NCI-H748 treated with DMSO at 0.1 percent for 48 hours (cell line): ENCODE results near the gene MYOZ3.

Experiments
- DNase-seq: peaks from one replicate; lab custom pipeline; 2025; lab: John Stamatoyannopoulos, UW

MYOZ3 gene

DNA sequence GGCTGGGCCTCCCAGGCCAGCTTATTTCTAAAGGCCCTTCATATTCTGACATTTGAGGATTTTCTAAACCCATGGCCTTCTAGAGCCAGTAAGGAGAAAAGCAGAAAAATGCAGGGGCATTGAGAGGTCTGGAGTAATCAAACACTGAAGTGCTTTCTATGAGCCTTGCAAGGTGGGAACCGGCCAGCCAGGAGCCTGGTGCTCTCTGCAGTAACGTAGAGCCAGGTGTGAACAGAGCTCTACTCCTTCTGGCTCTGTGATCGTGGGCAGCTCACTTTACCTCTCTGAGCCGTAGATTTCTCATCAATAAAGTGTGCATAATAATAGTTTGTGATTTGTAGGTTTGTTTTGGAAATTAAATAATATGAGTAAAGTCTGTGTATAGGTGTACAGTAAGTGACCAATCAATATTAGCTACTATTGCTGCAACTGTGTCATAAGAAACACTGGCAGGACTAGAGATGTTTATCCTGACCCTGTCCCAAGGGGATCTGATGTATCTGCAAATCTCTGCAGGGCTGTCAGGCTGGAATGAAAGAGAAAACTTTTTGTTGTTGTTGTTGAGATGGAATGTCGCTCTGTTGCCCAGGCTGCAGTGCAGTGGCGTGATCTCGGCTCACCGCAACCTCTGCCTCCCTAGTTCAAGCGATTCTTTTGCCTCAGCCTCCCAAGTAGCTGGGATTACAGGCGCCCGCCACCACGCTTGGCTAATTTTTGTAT lies 17.9 kb upstream of the MYOZ3 start:
- no peak for DNase-seq

DNA sequence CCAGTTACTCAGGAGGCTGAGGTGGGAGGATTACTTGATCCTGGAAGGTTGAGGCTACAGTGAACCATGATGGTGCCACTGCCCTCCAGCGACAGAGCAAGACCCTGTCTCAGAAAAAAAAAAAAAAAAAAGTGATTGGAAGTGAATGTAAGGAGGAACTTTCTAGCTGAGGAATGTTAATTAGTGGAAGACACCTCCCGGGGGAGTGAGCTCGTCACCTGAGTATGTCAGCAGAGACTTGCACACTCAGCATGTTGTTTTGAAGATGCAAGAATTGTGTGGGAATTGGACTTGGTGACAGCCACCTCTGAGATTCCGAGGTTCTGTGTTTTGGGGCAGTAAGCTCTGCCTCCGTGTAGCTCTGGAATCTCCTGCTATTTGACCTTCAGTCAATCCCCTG lies 17.0 kb upstream of the MYOZ3 start:
- no peak for DNase-seq

DNA sequence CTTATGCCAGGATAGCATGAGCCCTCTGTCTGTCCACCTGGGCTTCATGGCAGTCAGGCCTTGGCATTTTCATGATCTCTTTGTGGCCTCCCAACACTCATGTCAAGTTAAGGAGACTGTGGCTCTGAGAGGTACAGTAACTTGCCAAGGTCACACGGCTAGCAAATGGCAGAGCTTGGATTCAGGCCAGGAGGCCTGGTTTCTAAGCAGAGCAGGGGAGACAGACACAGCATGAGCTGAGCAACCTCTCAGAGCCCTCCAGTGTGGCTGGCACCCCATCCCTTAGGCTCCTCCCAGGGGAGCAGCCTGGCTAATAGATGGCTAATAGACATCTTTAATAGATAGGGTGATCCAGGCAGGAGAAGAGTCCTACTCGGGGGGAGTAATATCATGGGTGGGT lies 16.5 kb upstream of the MYOZ3 start:
- DNase-seq: no peak

DNA sequence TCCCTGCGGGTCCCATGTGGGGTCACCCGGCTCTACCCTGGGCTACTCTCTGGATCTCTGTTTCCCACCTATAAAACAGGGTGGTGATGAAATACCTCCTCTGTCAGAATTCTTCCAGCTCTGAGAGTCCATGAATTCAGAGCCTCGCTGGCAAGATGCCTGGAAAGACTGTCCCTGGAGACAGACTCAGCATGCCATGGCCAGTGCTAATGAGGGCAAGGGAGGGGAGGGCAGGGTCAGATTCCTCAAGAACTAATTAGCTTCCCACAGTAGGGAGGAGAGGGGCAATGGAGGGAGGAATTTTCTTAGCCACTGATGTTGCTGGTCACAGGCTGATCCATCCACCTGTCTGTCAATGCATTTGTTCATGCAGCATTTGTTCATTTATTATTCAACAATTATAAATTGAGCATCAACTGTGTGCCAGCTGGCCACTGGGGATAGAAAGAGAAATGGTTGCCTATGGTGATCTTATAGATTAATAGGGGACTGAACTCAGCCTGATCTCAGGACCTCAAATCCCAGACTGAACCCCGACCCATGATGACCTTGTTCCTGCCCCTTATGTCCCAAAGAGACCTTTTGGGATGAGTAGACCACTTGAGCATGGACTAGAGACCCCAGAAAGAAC lies 15.9 kb upstream of the MYOZ3 start:
- no peak for DNase-seq

DNA sequence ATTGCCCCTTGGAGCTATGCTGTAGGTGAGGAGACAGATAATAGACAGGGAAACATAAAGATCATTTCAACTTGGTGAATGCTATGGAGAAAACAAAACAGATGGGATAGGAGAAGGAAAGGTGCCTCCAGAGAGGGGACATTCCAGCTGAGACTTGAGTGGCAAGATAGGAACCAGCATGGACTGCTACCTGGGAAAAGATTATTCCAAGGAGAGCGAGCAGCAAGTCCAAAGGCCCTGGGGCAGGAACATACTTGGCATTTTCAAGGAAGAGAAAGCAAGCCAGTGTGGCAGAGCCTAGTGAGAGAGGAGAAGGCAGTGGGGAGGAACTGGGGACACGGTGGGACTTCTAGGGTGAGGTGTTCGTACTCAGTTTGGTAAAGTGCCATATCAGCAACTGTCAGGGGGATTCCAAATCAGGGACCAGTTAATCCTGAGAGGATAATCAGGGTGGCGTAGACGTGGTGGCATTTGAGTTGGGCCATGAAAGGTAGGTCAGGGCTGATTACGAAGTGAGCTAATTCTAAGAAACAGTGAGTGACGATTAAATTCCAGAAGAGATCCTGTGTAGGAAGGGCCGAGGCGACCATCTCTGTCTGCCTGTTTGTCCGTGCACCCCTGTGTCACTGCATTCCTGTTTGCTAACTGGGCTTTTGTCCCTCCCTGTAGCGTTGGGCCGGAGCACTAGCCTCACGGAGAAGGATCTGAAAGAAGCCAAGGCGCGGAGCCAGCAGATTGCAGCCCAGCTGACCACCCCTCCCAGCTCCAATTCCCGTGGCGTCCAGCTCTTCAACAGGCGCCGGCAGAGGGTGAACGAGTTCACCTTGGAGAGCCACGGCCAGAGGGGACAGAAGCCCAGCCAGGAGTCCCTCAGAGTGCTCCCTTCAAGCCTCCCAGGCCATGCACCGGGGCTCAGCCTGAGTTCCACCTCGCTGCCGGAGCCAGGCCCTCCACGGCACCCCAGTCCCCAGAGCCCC lies 13.5 kb upstream of the MYOZ3 start:
- no peak for DNase-seq

DNA sequence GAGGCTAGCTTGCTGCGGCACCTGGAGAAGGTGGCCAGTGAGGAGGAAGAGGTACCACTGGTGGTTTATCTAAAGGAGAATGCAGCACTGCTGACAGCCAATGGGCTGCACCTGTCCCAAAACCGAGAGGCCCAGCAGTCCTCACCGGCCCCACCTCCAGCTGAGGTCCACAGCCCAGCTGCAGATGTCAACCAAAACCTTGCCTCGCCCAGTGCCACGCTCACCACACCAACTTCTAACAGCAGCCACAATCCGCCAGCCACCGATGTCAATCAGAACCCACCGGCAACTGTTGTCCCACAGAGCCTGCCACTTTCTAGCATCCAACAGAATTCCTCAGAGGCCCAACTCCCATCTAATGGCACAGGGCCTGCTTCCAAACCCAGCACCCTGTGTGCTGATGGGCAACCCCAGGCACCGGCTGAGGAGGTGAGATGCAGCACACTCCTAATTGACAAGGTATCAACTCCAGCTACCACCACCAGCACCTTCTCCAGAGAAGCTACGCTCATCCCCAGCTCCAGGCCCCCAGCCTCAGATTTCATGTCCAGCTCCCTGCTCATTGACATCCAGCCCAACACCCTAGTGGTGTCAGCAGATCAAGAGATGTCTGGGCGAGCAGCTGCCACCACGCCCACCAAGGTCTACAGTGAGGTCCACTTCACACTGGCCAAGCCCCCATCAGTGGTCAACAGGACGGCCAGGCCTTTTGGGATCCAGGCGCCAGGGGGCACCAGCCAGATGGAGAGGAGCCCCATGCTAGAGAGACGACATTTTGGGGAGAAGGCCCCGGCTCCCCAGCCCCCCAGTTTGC lies 12.6 kb upstream of the MYOZ3 start:
- DNase-seq: no peak

DNA sequence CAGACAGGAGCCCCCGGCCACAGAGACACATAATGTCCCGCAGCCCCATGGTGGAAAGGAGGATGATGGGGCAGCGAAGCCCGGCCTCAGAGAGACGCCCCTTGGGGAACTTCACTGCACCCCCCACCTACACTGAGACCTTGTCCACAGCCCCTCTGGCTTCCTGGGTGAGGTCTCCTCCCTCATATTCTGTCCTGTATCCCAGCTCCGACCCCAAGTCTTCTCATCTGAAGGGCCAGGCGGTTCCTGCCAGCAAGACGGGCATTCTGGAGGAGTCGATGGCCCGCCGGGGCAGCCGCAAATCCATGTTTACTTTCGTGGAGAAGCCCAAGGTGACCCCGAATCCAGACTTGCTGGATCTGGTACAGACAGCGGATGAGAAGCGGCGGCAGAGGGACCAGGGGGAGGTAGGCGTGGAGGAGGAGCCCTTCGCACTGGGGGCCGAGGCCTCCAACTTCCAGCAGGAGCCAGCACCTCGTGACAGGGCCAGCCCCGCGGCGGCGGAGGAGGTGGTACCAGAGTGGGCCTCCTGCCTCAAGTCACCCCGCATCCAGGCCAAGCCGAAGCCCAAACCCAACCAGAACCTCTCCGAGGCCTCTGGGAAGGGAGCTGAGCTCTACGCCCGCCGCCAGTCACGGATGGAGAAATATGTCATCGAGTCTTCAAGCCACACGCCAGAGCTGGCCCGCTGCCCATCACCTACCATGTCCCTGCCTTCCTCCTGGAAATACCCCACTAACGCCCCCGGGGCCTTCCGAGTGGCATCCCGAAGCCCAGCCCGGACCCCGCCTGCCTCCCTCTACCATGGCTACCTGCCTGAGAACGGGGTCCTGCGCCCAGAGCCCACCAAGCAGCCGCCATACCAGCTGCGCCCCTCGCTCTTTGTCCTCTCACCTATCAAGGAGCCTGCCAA lies 11.7 kb upstream of the MYOZ3 start:
- no peak for DNase-seq

DNA sequence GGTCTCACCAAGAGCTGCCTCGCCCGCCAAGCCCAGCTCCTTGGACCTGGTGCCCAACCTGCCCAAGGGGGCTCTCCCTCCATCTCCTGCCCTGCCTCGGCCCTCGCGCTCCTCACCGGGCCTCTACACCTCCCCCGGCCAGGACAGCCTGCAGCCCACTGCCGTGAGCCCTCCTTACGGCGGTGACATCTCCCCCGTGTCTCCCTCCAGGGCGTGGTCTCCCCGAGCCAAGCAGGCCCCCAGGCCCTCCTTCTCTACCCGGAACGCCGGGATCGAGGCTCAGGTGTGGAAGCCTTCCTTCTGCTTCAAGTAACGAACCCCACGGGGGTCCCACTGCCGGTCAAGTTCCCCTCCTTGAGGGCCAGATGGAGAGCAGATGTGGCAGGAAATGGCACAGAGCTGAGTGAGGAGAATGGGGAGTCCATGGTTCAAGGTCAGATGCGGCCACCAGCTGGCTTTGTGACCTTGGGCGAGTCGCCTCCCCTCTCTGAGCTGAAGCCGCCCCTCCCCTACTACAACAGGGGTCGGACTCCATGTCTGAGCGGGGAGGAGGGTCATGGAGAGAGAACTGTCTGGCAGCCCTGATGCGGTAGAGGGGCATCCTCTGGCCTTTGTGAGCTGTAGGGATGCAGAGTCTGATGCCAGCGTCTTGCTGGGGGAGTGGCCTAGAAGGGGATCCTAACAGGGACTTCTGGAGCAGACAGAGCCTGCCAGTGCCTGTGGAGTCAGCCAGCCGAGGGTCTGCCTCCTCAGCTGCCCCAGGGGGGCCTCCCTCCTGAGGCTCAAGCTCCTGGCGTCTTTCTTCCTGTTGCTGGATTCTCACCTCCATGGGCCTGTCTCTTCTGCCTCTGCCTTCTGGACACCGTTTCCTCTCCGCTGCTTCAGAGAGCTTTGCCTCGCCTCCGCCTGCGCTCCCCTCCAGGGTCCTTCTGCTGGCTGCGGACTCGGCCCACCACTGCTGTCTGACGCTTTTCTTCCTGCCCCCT lies 10.7 kb upstream of the MYOZ3 start:
- no peak for DNase-seq

DNA sequence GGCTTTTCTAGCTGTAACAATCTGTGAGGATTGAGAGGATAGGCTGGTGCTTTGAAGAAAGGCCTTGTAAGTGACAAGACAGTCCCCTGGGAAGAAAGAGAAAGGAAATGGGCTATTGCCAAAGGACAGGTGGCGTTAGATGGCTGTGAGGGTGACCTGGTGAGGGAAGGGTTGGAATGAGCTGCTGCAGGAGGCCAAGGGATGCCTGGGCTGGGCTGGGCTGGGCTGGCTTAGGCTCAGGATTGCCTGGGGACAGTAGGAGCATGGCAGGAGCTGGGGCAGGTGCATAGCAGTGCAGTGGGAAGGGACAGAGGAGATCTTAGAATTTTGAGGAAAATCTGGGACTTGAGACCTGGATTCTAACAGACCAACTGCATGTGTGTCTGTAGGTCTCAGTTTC lies 9.7 kb upstream of the MYOZ3 start:
- DNase-seq: no peak

DNA sequence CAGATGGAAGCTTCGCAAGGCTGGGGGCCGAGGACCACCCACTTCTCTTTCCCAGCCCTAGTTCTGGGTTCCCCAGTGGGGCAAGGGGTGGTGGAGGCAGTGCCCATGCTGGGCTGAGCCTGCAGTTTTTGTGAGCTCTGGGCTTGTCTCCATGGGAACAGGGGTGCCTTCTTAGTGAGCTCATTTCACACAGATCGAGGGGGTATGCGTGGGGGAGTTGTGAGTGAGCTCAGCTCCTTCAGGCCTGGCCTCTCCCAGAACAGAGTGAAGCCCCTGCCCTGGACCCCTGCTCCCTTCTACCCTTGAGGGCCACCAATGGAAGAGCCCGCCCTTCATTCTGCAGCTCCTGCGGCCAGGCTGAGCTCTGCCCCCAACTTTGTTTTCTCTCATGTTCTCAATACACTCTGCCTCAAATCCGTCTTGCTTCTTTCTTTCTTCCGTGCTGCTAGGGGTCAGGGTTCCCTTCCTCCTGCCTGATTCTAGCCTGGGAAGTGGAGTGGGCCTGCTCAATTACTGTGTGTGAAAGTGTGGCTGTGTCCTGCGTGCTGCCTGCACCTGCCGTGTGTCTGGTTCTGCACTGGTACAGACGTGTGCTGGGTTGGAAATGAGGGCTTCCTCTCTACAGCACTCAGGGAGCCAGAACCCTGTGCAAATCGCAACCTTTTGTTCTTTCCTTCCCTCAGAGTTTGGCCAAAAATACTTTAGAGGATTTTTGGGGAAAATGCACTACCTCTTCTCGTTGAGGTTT lies 9.0 kb upstream of the MYOZ3 start:
- no peak for DNase-seq

DNA sequence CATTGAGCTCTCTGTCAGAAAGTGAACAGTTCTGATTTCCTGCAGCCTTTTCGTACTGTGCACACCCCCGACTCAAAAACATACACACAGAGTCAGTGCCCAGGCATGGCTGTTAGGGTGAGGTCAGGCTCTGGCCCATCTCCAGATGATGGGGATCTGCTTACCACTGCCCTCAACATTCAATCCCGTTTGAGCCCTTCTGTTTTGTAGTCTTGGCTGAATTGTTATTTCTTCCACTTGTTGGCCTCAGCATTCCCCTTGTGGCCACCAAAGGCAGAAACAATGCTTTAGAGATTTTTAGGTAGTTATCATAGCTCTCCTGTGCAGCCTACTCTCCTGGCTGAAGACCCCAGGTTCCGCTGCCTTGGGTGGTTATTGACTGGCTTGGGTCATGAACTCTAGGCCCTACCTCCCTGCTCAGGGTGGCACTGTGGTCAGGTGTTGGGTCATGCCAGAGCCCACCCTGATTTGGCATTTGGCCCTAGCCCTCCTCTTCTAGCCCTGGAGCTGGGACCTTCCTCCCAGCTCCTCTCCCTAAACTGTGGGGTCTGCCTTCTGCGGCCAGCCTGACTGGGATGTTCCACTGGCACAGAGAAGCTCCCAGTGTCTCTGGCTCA lies 7.8 kb upstream of the MYOZ3 start:
- no peak for DNase-seq

DNA sequence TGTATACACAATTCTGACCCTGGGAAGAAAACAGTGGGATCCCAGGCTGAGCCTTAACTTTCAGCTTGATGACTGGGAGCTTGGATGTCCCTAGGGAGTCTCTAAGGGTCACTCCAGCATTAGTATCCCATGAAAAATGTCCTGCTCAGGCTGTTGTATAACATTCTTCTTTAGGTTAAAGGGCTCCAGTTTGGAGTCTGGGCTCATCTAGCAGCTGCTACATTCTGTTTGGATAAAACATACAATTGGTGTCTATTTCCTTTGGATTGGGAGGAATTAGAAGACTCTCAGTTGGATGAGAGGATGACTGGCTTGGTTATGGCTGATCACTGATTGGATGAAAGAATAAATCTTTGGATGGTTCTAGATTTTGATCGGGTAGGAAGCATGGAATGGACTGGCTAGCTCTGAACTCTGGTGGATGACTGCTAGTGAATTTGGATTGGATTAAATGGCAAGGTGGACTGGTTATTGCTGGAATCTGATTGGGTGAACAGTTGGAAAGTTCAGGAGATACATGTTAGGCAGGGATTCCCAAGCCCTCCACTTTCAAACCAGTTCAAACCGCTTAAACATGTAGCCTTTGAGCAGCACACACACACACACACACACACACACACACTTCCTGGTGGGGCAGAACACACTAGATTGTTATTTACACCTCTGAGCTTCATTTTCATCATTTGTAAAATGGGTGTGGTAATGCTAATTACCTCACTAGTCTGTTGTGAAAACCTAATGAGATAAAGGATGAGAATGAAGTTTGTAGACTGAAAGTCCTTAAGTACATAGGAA lies 7.1 kb upstream of the MYOZ3 start:
- DNase-seq: no peak

DNA sequence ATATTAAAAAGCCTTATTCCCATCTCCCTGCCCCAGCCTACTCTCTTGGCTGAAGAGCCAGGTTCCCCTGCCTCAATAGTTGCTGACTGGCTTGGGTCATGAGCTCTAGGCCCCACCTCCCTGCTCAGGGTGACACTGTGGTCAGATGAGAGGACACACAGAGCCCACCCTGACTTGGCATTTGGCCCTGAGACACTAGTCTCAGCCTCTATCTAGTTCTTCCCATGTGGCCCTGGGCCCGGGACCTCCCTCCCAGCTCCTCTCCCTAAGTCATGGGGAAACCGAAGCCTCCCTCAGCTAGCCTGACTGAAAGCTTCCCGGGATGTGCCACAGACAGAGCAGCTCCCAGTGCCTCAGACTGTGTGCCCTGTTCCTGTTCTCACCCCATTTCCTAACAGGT lies 5.8 kb upstream of the MYOZ3 start:
- no peak for DNase-seq

DNA sequence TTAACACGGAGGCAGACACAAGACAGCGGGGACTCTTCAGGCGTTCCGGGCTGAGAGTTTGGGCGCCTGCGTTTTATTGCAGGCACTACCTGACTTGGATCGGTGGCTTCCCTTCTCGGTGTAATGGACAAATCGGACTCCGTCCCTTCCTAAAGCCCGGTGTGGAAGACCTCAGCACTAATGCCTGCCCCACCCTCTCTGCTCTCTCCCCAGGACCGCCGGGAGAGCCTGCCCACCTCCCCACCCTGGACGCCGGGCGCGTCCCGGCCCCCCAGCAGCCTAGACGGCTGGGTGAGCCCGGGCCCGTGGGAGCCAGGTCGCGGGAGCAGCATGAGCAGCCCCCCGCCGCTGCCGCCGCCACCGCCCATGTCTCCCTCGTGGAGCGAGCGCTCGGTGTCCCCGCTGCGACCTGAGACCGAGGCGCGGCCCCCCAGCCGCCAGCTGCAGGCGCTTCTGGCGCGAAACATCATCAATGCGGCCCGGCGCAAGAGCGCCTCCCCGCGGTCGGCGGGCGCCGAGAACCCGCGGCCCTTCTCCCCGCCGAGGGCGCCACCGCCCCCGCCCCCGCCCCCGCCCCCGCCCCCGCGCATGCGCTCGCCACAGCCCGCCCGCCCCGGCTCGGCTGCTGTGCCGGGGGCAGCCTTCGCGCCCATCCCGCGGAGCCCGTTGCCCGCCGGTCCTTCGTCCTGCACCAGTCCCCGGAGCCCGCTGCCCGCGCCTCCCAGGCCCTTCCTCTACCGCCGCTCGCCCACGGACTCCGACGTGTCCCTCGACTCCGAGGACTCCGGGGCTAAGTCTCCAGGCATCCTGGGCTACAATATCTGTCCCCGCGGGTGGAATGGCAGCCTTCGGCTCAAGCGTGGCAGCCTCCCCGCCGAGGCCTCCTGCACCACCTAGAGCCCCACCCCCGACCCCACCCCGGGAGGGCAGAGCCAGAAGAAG lies 4.6 kb upstream of the MYOZ3 start:
- DNase-seq: peak; percentile 46

DNA sequence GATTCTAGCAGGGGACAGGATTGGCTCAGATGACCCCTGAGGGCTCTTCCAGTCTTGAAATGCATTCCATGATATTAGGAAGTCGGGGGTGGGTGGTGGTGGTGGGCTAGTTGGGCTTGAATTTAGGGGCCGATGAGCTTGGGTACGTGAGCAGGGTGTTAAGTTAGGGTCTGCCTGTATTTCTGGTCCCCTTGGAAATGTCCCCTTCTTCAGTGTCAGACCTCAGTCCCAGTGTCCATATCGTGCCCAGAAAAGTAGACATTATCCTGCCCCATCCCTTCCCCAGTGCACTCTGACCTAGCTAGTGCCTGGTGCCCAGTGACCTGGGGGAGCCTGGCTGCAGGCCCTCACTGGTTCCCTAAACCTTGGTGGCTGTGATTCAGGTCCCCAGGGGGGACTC lies 2.9 kb upstream of the MYOZ3 start:
- DNase-seq: no peak

DNA sequence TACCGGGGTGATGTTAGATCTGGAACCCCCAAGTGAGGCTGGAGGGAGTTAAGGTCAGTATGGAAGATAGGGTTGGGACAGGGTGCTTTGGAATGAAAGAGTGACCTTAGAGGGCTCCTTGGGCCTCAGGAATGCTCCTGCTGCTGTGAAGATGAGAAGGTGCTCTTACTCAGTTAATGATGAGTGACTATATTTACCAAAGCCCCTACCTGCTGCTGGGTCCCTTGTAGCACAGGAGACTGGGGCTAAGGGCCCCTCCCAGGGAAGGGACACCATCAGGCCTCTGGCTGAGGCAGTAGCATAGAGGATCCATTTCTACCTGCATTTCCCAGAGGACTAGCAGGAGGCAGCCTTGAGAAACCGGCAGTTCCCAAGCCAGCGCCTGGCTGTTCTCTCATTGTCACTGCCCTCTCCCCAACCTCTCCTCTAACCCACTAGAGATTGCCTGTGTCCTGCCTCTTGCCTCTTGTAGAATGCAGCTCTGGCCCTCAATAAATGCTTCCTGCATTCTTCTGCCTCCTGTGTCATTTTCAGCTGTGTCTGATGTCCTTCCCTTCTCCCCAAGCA lies 2.3 kb upstream of the MYOZ3 start:
- DNase-seq: no peak
